C4-2B (cell line): Measurements from ENCODE around the gene SAP30L.

Experiments
- H3K27ac ChIP-seq: fragments of 450-650 bp; 2 replicates; pipeline ENCODE4 v1.5.1; 2017
- ZFX ChIP-seq: fragments of 450-650 bp; IDR thresholded peaks from 2 replicates; pipeline ENCODE4 v1.6.1; 2017
- TF ChIP-seq, protein P1 (sequence below): fragments of 450-650 bp; conservative IDR thresholded peaks from 2 replicates; pipeline ENCODE4 v1.5.1; 2017; ENCODE audit warnings: mild to moderate bottlenecking

Gene SAP30L

DNA sequence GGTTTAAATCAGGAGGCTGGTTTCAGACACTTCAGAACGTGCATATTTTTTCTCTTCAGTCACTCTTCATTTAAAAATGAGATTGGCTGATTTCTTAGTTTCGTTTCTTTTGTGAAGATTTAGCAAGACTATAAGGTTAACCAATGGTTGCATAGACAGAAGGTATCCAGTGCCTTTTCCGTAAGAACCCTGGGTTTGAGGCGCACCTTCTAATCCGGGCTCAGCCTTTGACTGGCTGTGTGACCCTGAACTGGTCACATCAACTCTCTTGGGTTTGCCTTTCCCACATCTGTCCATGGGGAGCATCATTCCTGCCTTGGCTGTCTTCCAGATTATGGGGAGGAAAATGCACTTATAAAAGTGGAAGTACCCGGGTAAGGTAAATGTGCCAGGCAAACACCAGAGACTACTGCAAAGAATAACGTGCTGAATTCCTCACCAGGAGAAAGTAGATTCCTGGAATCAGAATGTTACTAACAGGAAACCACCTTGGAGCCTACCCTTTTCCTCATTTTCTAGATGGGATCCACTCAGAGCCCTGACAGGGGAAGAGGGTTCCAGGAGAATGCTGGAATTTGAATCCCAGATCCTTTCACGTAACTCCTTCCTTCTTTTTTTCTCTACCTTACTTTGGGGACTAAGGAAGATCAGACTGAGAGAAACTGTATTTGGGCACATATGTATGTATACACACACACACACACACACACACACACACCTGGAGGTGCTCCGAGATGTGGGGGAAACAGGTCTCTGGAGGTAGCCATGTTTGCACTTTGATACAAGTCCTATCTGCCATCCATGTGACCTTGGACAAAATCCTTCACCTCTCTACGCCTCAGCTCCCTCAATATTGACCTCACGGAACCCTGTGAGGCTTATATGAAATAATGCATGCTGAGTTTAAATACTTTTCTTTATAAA, 25.4 kb downstream of the SAP30L start:
- H3K27ac ChIP-seq, result no peak overlapping the region

DNA sequence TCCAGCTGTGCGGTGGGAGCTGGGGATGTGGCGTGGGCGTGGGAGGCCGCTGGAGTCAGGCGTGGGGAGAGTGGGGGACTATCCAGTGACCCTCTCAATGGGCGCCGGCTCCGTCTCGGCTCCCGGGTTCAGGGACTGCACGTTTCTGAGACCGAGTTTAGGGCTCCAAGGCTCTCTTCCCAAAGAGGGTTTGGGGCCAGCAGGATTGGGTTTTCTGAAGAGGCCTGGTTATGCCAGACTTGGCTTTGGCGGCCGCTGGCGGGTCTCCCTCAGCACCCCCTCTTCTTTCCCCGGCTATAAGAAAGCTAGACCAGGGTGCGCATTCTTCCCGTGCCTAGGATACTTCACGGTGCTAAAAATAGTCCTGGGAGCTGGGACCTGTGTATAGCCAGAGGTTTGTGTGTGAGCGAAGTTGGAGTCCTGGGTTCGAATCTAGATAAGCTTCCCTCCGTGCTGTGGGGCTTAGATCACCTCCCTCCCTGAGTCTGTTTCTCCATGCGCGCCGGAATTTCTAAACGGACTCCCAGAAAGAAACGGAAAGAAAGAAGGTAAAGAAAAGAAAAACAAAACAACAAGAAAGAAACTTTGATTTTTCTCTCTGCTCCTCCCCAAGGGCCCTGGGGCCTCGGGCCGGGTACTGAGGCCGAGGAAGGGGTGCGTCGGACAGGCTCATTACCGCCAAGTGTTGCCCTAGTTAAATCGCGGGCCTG, 27.2 kb downstream of the SAP30L start:
- no peak for TF ChIP-seq ZFX
- TF ChIP-seq, protein P1, sequence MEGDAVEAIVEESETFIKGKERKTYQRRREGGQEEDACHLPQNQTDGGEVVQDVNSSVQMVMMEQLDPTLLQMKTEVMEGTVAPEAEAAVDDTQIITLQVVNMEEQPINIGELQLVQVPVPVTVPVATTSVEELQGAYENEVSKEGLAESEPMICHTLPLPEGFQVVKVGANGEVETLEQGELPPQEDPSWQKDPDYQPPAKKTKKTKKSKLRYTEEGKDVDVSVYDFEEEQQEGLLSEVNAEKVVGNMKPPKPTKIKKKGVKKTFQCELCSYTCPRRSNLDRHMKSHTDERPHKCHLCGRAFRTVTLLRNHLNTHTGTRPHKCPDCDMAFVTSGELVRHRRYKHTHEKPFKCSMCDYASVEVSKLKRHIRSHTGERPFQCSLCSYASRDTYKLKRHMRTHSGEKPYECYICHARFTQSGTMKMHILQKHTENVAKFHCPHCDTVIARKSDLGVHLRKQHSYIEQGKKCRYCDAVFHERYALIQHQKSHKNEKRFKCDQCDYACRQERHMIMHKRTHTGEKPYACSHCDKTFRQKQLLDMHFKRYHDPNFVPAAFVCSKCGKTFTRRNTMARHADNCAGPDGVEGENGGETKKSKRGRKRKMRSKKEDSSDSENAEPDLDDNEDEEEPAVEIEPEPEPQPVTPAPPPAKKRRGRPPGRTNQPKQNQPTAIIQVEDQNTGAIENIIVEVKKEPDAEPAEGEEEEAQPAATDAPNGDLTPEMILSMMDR, result no peak
- no peak overlapping the region for H3K27ac ChIP-seq

More for the DNA sequence above, 25.4 kb downstream of the SAP30L start:
- TF ChIP-seq, protein P1, result no peak
- no peak for TF ChIP-seq ZFX

DNA sequence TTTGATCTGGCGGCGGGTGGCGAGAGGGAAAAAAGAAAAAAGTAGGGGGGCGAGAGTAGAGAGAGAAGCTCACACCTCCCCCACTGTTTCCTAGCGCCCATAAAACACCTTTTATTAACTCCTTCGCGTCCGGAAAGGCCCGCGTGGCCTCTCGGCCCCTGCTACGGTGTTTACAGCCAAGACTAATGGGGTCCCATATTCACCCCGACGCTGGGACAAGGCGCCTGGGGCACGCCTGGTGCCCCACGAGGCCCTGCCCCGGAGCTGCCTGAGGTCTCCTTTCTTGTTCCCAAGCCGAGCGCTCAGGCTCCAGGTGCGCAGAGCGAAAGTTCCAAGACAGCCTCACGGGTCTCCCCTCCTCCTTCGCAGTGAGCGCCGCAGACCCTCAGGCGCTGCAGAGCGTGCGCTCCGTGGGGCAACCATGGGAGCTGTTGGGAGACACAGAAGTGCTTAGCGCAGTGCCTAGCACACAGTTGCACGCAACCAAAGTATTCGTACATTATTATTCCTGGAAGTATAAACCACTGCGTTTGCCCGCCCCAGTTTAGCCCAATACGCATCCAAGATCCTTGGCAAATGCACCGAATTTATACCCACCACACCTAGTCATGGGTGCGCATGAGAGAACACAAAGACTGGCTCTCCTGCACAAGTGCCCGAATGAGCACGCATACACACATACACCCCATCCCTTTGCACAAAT, 27.9 kb downstream of the SAP30L start:
- TF ChIP-seq, protein P1, result no peak
- TF ChIP-seq ZFX, result no peak
- H3K27ac ChIP-seq, result no peak overlapping the region

DNA sequence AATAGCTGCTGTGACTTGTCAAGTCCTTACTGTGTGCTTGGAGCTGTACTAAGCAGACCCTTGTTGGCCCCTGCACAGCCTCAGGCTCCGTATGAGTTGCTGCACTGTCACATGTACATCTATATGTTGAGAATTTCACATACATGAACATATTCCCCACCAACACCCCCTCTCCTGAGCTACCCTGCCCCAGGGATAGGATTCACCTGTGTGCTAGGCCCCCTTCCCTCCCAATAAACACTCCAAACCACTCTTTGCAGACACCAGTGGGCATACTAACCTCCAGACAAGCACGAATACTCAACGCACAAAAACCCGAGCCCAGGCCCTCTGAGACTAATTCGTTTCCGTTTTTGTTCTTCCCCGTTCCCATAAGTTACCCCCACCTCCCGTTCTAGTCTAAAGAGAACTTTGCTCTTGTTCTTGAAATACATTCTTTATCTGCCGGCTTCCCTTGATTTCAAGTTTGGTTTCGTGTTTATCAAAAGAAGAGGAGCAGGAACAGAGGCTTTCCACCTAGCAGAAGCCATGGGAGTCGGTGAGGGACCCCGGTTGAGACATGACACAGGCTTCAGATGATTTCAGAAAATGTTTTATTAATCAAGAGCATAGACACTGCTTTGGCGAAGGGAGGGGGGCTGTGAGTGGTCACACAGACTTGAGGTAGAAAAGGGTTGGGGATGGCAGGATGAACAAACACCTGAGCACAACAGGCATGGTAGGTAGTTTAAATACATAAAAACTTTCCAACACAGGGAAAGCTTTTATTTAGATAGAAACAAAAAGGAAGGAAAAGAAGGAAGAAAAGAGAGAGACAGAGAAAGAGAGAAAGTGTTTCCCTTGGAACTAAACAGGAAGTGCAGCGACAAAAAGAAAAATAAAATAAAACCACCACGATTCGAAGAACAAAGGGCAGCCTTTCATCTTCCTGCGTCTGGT, 28.9 kb downstream of the SAP30L start:
- TF ChIP-seq, protein P1, result no peak
- TF ChIP-seq ZFX, result no peak
- H3K27ac ChIP-seq, result no peak overlapping the region

DNA sequence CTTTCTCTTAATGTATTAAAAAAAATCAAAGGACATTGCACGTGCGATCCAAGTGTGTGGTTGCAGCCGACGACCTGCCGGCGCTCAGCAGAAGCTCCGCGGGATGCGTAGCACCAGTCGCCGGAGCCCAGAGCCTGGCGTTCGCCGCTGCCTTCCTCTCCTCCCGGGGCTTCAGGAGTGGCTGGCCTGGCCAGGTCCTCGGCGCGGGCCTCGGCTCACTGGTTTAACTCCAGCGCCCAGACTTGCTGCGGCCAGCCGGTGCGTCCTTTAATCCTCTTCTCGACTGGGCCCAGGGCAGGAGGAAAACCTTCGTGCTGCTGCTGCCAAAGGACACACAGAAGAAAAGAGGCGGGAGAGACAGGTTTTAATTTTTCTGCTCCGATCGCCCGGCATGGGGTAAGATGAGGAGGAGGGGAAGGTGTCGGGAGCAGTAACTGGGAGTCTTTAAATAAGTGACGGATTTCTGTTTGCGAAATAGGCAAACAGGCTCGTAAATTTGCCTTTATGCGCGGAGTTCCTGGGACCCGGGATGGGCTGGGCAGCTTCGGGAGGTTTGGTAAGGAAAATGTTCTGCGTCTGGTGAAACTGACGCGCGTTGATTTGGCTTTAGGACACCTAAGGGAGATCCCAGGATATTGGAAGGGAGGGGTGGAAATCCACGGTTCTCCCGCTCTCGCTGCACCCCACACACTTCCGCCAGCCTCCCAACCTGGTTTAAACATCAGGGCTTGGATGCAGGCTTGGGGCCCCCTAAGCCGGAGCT, 30.0 kb downstream of the SAP30L start:
- no peak overlapping the region for H3K27ac ChIP-seq
- no peak for TF ChIP-seq ZFX
- TF ChIP-seq, protein P1, result no peak
